Measurements from ENCODE around the gene DCHS1. TPM values are rescaled to one million over a fixed set of nuclear protein-coding genes. Genes with fewer than 3 reads are reported as not detected.

DCHS1 gene
- polyA plus RNA-seq, 3 donors = 3.0 to 9.3 (median 8.2) TPM

DNA sequence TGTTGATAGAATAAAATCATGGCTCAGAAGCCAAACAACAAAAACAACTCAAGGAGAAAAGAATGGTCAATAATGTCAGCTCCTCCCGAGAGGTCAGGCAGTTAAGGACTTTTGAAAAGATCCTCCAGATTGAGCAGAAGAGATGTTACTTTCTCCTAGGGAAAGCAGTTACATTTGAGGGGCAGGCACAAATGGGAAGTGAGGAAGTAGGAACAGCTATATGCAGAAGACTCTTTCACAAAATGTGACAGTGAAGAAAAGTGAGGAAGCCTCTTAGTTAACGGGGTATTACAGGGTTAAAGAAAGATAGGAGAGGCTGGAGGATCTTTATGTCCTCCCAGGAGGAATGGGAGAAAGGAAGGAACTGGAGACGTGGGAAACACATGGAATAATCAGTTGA, 3.4 kb downstream of the DCHS1 start:
- H3K27ac ChIP-seq (ENCODE audit: low read depth, low read length) = no peak overlapping the region
- 53 to 63% (median 59%) methylated on average over 3 of the region's 3 CpGs for WGBS, 3 donors

GRCh38 chr11:6650980-6651379, 4.6 kb downstream of the DCHS1 start:
- WGBS, 3 donors = 57 to 70% (median 60%) methylated on average over 6 of the region's 6 CpGs
- no peak overlapping the region for H3K27ac ChIP-seq (ENCODE audit: low read depth, low read length)

DNA sequence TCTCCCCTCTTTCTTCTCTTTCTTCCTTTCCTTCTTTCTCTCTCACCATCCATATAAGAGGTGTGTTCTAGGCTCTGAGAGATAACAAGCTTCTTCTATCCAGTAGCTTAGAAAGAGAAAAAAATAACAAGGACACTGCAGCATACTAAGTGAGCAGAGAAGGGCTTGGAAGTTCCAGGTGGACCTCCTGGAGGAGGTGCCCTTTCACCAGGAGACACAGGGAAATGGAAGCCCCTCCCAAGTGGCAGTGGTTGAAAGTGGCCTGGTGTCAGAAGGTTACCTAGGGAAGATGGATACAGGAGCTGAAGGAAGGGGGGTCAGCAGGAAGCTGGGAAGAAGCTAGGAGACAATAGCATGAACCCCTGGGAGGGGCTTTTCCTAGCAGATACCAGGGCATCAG, 5.5 kb downstream of the DCHS1 start:
- H3K27ac ChIP-seq (ENCODE audit: low read depth, low read length) = no peak overlapping the region

DNA sequence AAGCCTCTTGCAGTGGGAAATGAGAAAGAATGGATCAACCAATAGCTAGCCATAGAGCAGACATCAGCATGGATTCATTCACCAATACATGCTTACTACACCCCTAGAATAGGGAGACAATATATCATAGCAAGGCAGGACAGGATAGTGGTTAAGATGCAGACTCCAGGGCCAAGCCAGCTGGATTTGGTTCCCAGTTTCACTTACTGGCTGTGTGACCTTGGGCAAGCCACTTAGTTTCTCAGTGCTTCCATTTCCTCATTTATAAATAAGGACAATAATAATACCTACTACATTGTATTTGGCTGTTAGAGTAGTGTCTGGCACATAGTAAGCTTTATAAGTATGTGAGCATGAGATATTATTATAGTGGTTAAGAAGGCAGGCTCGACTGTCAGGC, 7.1 kb downstream of the DCHS1 start:
- H3K27ac ChIP-seq (ENCODE audit: low read depth, low read length) = no peak overlapping the region
- 54 to 65% (median 60%) methylated on average over 1 of the region's 1 CpG for WGBS, 3 donors

- H3K27ac ChIP-seq (ENCODE audit: low read depth, low read length) = no peak overlapping the region
- WGBS, 3 donors = 88 to 95% (median 93%) methylated on average over 2 of the region's 2 CpGs
These were observed 7.8 kb downstream of the DCHS1 start for GRCh38 chr11:6647836-6648235.

- no peak overlapping the region for H3K27ac ChIP-seq (ENCODE audit: low read depth, low read length)
- 25 to 66% (median 26%) methylated on average over 9 of the region's 9 CpGs for WGBS, 3 donors
These were observed 8.5 kb downstream of the DCHS1 start for GRCh38 chr11:6646918-6647679.

DNA sequence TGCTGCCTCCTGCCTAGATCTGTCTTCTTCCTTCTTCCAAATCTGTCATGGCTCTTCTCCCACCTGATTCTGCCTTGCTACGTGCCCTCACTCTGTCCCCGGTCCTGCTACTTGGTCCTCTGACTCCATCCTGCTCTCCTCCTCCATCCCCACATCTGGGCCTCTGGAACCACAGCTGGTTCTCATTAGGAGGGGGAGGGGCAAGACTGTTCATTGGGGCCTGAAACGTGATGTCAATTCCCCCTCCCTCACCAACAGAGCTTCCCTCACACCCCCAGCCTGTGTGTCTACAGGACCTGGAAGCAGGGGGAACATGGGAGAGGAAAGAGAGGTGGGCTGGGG, 9.1 kb downstream of the DCHS1 start:
- 20 to 57% (median 29%) methylated on average over 3 of the region's 3 CpGs for WGBS, 3 donors
- no peak overlapping the region for H3K27ac ChIP-seq (ENCODE audit: low read depth, low read length)

DNA sequence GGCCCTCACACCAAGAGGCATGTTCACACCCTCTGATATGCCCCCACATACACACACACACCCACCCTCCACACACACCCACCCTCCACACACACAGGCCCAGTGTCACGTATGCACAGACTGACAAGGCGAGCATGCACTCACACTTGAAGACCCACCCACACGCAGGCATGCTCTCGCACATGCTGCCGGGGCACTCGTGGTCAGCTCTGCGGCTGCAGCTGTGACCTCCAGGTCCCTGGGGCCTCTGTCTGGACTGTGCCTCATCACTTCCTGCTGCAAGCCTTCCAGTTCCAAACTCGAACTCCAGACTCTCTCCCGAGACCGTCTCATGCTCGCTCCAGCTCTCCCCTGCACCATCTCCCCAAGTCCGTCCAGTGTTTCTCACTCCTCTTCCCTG, 9.5 kb downstream of the DCHS1 start:
- WGBS, 3 donors = 28 to 59% (median 34%) methylated on average over 12 of the region's 12 CpGs
- H3K27ac ChIP-seq (ENCODE audit: low read depth, low read length) = no peak overlapping the region

DNA sequence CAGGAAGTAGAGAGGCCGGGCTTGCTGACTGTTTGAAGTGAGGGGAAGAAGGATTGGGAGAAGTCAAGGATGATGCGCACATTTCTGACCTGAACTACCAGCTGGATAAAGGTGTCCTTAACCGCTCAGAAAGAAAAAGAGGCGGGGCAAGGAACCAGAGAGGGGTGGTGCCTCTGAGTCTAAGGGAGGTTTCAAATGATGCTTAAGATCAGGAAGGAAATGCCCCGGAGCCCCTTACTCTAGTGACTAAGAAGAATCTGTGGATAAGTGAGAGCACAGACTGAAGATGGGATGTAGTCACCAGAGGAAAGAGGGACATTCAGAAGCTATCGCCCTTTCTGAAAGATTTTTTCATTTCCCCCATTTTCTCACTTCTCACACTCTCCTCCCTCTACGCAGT, 12.7 kb downstream of the DCHS1 start:
- no peak overlapping the region for H3K27ac ChIP-seq (ENCODE audit: low read depth, low read length)
- WGBS, 3 donors = 83 to 90% (median 84%) methylated on average over 7 of the region's 7 CpGs

DNA sequence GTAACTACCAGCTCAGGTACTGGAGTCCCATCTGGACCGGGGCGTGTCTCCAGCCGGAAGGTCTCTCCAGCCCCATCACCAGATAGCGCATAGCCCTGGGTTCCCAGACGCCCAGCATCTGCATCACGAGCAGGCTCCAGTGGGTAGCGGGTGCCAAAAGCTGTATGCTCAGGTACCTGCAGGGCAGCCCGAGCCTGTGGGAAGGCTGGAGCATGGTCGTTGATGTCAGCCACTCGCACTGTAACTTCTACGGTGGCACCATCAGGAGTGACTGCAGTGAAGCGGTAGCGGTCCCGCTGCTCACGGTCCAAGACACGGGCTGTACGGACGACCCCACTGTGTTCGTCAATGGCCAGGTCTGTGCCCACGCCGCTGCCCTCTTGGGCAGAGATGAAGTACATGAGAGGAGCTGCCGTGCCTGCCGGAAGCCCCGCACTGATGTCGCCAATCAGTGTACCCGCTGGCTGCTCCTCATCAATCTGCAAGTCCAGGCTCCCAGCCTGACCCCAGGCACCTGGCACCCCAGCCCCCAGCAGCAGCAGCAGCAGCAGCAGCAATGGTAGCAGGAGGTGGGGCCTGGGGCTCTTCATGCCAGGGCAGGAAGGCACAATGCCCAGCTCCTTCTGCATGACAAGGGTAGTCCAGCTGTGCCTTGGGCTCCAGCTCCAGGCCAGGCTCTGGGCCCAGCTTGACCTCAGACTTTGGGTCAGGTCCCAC, 14.5 kb downstream of the DCHS1 start:
- no peak overlapping the region for H3K27ac ChIP-seq (ENCODE audit: low read depth, low read length)
- WGBS, 3 donors = 91 to 97% (median 97%) methylated on average over 26 of the region's 26 CpGs

DNA sequence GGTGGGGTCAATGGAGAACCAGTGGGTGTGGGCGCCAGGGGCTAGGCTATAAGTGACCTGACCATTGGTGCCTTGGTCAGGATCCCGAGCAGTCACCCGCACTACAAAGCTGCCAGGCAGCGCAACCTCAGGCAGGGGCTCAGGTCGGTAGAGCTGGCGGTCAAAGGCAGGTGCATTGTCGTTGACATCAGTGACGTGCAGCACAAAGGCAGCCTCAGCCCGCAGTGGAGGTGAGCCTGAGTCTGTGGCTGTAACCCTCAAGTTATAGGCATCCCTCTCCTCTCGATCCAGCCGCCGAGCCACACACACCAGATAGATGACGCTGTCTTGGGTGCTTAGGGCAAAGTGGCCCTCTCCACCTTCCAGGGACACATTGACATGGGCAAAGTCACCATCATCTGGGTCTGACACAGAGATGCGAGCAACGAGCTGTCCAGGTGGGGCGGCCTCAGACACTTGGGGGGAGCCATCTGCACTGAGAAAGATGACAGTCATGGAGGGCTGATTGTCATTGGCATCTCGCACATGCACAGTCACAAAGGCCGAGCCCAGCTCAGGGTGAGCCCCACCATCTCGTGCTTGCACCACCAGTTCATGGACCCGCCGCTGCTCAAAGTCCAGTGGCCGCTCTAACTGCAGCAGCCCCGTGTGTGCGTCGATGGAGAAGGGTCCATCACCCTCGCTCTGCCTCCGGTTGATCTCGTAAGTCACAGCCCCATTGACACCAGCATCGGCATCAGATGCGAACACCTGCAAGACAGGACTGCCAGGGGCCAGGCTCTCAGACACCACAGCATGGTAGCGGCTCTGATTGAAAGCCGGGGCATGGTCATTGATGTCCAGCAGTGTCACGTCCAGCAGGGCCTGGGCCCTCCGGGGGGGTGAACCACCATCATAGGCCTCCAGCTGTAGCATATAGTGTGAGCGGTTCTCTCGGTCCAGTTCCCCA, 15.3 kb downstream of the DCHS1 start:
- no peak overlapping the region for H3K27ac ChIP-seq (ENCODE audit: low read depth, low read length)
- 94 to 97% (median 96%) methylated on average over 36 of the region's 36 CpGs for WGBS, 3 donors

DNA sequence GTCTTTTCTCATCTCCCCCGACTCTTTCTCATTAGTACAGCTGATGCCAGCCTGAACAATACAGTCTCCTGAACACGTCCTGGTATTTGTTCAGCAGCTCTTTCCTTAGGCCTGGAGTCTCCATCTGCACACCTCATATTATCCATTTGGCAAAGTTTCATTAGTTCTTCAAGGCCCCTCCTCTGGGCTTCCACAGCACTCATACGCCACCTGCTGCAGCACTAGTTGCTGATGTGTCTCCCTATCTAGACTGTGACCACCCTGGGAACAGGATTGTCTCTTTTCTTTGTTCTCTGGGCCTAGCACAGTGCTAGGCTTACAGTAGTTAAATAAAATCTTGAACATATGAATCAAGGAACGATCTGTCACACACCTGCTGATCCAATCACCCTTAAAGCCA, 17.2 kb downstream of the DCHS1 start:
- 54 to 75% (median 69%) methylated on average over 4 of the region's 4 CpGs for WGBS, 3 donors

DNA sequence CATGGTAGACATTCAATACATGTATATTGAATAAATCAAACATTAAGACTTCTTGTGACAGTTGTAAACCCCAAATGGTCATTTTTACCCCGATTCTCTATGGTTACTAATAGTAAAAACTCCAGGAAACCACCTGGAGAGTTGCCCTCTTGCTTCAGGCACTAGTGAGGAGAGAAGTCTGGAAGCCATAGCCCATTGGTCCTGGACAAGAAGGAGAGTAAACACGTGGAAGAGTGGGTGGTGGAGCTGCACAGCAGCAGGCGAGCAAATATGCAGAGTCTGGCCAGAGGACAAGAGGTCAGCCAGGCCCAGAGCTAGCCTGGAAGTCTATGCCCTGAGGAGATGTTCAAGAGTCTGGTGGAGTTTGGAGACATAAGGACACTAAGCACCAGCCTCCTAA, 17.7 kb downstream of the DCHS1 start:
- 29 to 40% (median 38%) methylated on average over 3 of the region's 3 CpGs for WGBS, 3 donors
- H3K27ac ChIP-seq (ENCODE audit: low read depth, low read length) = no peak overlapping the region

More for the DNA sequence above, 17.2 kb downstream of the DCHS1 start:
- H3K27ac ChIP-seq (ENCODE audit: low read depth, low read length) = no peak overlapping the region

DNA sequence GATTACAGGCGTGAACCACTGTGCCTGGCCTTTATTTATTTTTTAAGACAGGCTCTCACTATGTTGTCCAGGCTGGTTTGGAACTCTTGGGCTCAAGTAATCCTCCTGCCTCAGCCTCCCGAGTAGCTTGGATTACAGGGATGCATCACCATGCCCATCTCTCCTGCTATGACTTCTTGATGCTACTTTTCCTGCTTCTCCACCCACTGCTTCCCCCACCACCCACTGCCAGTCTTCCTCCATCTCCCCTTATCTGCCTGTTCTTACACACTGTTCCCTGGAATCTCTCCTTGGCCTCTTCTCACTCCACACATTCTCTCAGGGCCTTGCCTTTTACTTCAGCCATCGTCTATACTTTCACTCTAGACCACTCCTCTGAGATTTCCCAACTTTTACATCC, 19.1 kb downstream of the DCHS1 start:
- H3K27ac ChIP-seq (ENCODE audit: low read depth, low read length) = no peak overlapping the region
- WGBS, 3 donors = 82 to 93% (median 89%) methylated on average over 3 of the region's 3 CpGs

DNA sequence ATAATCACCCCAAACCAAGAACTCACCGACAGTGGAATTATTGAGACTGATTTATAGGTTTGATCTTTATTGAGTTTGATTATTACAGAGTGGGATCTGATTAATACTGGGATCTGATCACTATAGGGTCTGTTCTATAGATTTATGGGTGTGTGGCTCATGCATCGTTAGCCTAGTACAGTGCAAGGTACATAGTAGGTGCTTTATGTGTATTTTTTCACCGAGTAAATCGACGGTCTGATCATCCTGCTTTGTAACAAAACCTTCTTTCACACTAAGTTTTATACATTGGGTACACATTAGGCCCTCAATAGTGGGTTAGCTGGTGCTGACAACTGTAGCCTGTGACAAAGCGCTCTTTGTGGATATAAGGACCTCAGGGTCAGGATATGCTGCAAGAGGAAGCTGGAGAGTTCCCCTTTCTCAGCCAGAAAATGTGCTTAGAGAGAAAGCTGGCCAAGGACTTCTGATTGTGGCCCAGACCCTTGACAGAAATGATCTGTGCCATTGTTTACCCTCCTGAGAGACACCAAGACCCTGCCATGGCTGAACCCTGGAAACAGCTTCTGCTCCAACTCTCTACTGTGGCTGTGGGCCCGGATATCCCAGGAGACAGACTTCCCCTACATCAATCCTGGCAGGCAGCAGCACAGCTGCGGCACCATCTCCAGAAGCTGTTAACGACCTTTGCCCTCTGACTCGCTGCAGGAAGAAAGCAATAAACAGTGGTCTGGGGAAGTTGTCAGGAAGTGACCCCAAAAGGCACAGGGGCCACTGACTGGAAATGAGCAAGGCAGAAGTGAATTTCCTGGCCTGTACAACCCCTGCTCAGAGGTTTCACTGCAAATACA, 20.3 kb downstream of the DCHS1 start:
- 28 to 32% (median 29%) methylated on average over 10 of the region's 10 CpGs for WGBS, 3 donors

GRCh38 chr11:6634534-6634933, 21.1 kb downstream of the DCHS1 start:
- no peak overlapping the region for H3K27ac ChIP-seq (ENCODE audit: low read depth, low read length)
- 58 to 69% (median 66%) methylated on average over 1 of the region's 1 CpG for whole genome bisulfite sequencing, 3 donors

More for the DNA sequence above, 20.3 kb downstream of the DCHS1 start:
- no peak overlapping the region for H3K27ac ChIP-seq (ENCODE audit: low read depth, low read length)

DNA sequence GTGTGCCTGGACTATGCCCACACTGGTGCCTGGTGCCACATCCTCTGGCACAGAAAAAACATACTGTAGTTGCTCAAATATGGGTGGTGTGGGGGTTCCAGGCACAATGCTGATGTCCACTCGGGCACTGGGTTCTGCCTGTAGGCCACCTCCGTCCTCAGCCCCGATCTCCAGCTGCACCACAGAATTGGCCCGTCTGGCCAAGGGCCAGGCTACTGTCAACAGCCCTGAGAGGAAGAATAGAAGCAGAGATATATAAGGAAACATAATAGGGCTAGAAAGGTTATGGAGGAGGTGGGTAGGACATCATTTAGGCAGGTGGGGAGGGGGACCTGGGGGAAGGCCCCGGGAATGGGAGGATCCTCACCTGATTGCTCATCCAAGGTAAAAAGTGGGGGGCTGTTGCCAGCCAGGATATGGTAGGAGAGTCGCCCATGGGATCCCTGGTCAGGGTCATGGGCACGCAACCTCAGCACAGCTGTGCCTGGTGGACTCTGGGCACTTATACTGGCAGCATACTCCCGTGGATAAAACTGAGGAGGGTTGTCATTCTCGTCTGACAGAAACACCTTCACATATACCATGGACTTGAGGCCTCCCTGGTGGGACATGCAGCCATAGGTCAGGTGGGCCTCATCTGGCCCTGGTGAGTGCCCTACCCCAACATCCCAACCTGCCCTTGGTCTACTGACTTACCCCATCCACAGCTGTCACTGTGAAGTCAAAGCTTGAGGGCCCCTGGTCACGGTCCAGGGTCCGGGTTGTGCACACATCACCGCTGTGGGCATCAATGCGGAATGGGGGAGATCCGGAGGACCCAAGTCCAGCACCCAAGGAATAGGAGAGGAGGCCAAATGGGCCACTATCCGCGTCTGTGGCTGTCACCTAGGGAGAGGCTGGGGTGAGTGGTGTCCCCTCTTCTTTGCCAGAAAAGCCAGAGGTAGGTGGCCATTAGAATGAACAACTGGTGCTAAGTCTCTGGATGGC, 21.9 kb downstream of the DCHS1 start:
- WGBS, 3 donors = 91 to 93% (median 92%) methylated on average over 16 of the region's 16 CpGs
- H3K27ac ChIP-seq (ENCODE audit: low read depth, low read length) = no peak overlapping the region
